Kidney tubule cell (primary cell): ENCODE measurements around the gene SLC12A9.
"Not testable (repeated sequence)": the region's sequence is repeated elsewhere in the genome, so short reads cannot be mapped to it uniquely, and the experiment has no call there.

Experiments used
- DNase-seq: peaks from one replicate; pipeline ENCODE4 v3.0.0-alpha.2; 2018; ENCODE audit warnings: low spot score

The SLC12A9 gene

GRCh38 chr7:100825751-100826513 is 26.6 kb upstream of the SLC12A9 start:
- DNase-seq: peak; percentile 30

- no peak for DNase-seq
These were observed 25.8 kb upstream of the SLC12A9 start for GRCh38 chr7:100826514-100827329.

GRCh38 chr7:100827330-100828226 is 24.9 kb upstream of the SLC12A9 start, which contains the start of gene EPHB4:
Gene EPHB4, minus strand, starts transcription at chr7:100827523. Its CDS starts 493 bp downstream, at chr7:100827030.
- DNase-seq: peak; percentile 90

GRCh38 chr7:100829150-100829716 is 23.3 kb upstream of the SLC12A9 start:
- DNase-seq: no peak

GRCh38 chr7:100830396-100830795 is 22.1 kb upstream of the SLC12A9 start:
- no peak for DNase-seq

DNA sequence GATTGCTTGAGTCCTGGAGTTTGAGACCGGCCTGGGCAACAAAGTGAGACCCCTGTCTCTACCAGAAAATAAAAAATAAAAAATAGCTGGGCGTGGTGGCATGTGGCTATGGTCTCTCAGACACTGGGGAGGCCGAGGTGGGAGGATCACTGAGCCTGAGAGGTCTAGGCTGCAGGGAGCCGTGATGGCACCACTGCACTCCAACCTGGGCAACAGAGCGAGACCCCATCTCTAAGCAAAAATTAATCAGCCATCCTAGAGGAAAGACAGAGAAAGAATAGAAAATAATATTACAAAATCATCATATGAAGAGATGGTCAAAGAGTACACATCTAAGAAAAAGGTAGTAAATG is 20.3 kb upstream of the SLC12A9 start:
- no peak for DNase-seq

DNA sequence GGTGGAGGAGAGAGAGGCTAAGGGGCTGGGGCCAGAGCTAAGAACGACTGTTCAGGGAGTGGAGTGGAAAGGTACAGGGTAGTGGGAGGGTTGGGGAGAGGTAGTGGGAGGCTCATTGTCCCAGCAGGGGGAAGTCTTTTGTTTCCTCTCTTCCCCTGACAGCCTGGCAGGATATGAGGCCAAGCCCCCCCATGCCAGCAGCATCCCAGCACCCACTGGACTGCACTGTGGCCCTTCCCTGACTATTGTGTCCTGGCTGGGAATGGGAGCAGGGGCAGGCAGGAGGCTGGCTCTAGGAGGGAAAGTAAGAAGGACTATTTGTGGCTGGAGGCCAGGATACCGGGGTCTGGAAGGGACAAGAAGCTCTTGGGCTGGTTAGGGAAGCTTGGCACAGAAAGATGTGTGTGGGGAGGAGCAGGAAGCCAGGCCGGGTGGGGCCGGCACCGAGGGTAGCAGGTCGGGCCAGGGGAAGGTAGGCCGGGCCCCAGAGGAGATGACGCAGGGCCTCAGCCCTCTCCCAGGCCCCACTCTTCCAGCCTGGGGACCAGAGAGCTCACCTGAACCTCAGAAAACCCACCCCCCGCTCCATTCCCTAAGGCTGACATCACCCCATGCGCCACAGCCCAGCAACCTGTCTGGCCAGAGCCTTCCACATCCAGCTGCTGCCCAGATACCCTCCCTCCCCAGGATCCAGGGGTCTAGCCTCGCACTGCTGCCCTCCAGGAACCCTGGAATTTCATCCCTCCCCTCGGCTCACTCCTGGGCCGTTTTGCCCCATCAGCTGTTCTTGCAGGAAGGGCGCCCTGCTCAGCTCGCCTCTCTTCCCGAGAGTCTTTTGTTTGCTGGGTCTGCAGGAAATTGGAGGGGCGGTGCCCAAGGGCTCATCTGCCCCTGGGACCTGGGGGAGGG is 16.4 kb upstream of the SLC12A9 start:
- DNase-seq: peak; percentile 75

DNA sequence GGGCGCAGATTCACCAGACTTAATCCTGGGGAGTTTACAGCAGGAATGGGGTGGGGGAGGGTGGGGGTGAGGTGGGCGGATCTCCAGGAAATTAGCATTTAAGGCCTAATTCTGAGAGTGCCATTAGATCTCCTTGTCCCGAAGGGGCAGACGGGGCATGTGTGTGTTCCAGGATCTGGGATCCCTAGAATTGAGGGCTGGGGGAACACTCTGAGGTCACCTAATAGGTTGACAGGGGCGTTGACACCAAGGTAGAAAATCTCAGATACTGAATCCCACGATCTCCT is 15.8 kb upstream of the SLC12A9 start:
- no peak for DNase-seq

- peak; percentile 90 for DNase-seq
These were observed 15.2 kb upstream of the SLC12A9 start for GRCh38 chr7:100837099-100837836.

DNA sequence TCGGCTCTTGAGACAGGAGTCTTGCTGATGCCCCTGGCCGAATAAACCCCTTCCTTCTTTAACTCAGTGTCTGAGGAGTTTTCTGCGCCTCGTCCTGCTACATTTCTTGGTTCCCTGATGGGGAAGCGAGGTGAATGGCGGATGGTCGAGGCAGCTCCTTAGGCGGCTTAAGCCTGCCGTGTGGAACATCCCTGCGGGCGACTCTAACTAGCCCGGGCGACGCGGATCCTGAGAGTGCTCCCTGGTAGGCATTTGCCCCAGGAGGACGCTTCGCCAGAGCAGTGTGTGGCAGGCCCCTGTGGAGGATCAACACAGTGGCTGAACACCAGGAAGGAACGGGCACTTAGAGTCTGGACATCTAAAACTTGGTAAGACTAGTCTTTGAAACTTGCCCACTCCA is 13.2 kb upstream of the SLC12A9 start:
- DNase-seq: no peak

GRCh38 chr7:100840470-100841100 is 11.9 kb upstream of the SLC12A9 start:
- no peak for DNase-seq

GRCh38 chr7:100847360-100847759 is 5.2 kb upstream of the SLC12A9 start:
- no peak for DNase-seq

GRCh38 chr7:100854146-100854895 is 1.8 kb downstream of the SLC12A9 start:
- DNase-seq: no peak

- DNase-seq: not testable (repeated sequence)
These were observed 2.4 kb downstream of the SLC12A9 start for GRCh38 chr7:100854899-100855298.

GRCh38 chr7:100855515-100855914 is 3.0 kb downstream of the SLC12A9 start:
- DNase-seq: no peak

- DNase-seq: no peak
These were observed 4.4 kb downstream of the SLC12A9 start for GRCh38 chr7:100856871-100857282.

GRCh38 chr7:100859856-100860255 is 7.3 kb downstream of the SLC12A9 start:
- no peak for DNase-seq

DNA sequence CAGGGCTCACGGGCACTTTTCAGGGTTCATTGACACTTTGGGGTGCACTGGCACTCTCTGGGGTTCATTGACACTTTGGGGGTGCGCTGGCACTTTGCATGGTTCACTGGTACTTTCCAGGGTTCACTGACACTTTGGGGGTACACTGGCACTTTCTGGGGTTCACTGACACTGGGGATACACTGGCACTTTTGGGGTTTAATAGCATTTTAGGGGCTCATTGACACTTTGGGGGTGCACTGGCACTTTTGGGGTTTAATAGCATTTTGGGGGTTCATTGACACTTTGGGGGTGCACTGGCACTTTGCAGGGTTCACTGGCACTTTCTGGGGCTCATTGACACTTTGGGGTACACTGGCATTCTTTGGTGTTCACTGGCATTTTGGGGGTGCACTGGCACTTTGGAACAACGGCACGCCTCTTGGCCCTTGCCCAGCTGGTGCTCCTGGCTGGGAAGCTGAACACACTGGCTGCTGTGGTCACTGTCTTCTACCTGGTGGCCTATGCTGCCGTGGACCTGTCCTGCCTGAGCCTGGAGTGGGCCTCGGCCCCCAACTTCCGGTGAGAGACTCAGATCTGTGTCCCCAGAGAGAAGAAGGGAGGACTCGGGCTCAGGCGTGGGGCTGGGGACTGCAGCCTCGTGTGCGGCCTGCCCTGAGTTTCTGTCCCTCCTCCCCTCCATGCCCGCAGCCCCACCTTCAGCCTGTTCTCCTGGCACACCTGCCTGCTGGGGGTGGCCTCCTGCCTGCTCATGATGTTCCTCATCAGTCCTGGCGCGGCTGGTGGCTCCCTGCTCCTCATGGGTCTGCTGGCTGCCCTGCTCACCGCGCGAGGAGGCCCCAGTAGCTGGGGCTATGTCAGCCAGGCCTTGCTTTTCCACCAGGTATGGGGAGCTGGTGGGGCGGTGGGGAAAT is 8.4 kb downstream of the SLC12A9 start:
- no peak for DNase-seq
